Smooth muscle cell of the brain vasculature (primary cell): ENCODE measurements around the gene NTM.

Experiments used
- DNase-seq: peaks from one replicate; pipeline ENCODE4 v3.0.0-alpha.2; 2012; ENCODE audit warnings: low read depth, low spot score

The NTM gene

GRCh38 chr11:131373095-131373725, 2.8 kb downstream of the NTM start:
- DNase-seq = no peak

GRCh38 chr11:131373756-131374155, 3.3 kb downstream of the NTM start:
- DNase-seq = no peak

GRCh38 chr11:131375421-131375820, 5.0 kb downstream of the NTM start:
- no peak for DNase-seq

- no peak for DNase-seq
These were observed 5.5 kb downstream of the NTM start for GRCh38 chr11:131375915-131376314.

- no peak for DNase-seq
These were observed 8.5 kb downstream of the NTM start for GRCh38 chr11:131378931-131379330.

GRCh38 chr11:131385763-131386390, 15.5 kb downstream of the NTM start:
- DNase-seq = no peak

- no peak for DNase-seq
These were observed 16.0 kb downstream of the NTM start for GRCh38 chr11:131386408-131386807.

GRCh38 chr11:131388030-131388429, 17.6 kb downstream of the NTM start:
- no peak for DNase-seq

- no peak for DNase-seq
These were observed 19.2 kb downstream of the NTM start for GRCh38 chr11:131389582-131389981.

- no peak for DNase-seq
These were observed 20.8 kb downstream of the NTM start for GRCh38 chr11:131391176-131391575.

- DNase-seq = no peak
These were observed 22.3 kb downstream of the NTM start for GRCh38 chr11:131392528-131393255.

- no peak for DNase-seq
These were observed 23.3 kb downstream of the NTM start for GRCh38 chr11:131393691-131394090.

- no peak for DNase-seq
These were observed 27.3 kb downstream of the NTM start for GRCh38 chr11:131397675-131398074.

- no peak for DNase-seq
These were observed 31.6 kb downstream of the NTM start for GRCh38 chr11:131402040-131402439.

- DNase-seq = no peak
These were observed 33.6 kb downstream of the NTM start for GRCh38 chr11:131404010-131404409.

GRCh38 chr11:131408025-131408640, 37.7 kb downstream of the NTM start:
- no peak for DNase-seq

- no peak for DNase-seq
These were observed 38.9 kb downstream of the NTM start for GRCh38 chr11:131409345-131409744.

GRCh38 chr11:131411636-131412035, 41.2 kb downstream of the NTM start:
- DNase-seq = no peak

- no peak for DNase-seq
These were observed 41.6 kb downstream of the NTM start for GRCh38 chr11:131412061-131412460.

GRCh38 chr11:131413217-131413616, 42.8 kb downstream of the NTM start:
- no peak for DNase-seq

GRCh38 chr11:131418189-131418588, 47.8 kb downstream of the NTM start:
- no peak for DNase-seq

- no peak for DNase-seq
These were observed 50.8 kb downstream of the NTM start for GRCh38 chr11:131421066-131421855.
